GM20000 (cell line): ENCODE results near the gene KRT2.

Experiments
- DNase-seq: peaks from one replicate; pipeline ENCODE4 v3.0.0; 2012; ENCODE audit warnings: low spot score
- TF ChIP-seq, protein P1 (sequence below): IDR thresholded peaks from 2 replicates; pipeline ENCODE4 v1.5.1; 2012; ENCODE audit warnings: mild to moderate bottlenecking, control low read depth; ENCODE audit errors: extremely low read depth, missing control alignments

The KRT2 gene

DNA sequence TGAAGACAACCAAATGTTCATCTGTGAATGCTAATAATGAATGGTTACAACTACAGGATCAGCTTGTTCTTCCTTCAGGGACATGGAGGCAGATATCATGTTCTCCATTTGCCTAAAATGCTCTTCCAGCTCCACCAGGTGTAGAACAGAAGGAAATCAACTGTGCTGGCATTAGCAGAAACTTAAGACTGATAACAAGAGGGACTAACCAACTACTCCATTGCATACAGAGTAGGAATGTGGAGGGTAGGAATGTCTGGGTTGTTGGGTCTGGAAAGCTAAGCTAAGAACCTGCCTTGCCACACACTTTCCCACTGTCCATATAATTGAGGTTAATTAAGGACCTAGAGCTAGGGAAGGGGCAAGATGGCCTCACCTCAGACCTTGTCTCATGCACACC, 11.4 kb upstream of the KRT2 start:
- no peak for DNase-seq
- TF ChIP-seq, protein P1, sequence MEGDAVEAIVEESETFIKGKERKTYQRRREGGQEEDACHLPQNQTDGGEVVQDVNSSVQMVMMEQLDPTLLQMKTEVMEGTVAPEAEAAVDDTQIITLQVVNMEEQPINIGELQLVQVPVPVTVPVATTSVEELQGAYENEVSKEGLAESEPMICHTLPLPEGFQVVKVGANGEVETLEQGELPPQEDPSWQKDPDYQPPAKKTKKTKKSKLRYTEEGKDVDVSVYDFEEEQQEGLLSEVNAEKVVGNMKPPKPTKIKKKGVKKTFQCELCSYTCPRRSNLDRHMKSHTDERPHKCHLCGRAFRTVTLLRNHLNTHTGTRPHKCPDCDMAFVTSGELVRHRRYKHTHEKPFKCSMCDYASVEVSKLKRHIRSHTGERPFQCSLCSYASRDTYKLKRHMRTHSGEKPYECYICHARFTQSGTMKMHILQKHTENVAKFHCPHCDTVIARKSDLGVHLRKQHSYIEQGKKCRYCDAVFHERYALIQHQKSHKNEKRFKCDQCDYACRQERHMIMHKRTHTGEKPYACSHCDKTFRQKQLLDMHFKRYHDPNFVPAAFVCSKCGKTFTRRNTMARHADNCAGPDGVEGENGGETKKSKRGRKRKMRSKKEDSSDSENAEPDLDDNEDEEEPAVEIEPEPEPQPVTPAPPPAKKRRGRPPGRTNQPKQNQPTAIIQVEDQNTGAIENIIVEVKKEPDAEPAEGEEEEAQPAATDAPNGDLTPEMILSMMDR, result no peak

DNA sequence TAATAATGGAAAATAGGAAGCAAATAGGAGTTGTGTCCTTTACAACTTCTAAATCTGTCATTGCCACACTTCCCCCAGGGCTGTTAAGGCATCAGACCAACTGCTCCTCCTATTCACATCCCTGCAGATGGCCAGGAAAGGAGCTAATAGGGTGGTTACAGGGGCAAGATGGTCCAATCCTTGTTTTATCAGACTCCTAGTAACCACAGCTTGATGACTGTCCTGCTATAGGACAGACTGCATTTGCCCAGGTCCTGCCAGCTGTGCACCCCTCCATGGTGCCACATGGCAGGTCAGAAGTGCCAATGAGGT, 10.9 kb upstream of the KRT2 start:
- DNase-seq, result no peak

DNA sequence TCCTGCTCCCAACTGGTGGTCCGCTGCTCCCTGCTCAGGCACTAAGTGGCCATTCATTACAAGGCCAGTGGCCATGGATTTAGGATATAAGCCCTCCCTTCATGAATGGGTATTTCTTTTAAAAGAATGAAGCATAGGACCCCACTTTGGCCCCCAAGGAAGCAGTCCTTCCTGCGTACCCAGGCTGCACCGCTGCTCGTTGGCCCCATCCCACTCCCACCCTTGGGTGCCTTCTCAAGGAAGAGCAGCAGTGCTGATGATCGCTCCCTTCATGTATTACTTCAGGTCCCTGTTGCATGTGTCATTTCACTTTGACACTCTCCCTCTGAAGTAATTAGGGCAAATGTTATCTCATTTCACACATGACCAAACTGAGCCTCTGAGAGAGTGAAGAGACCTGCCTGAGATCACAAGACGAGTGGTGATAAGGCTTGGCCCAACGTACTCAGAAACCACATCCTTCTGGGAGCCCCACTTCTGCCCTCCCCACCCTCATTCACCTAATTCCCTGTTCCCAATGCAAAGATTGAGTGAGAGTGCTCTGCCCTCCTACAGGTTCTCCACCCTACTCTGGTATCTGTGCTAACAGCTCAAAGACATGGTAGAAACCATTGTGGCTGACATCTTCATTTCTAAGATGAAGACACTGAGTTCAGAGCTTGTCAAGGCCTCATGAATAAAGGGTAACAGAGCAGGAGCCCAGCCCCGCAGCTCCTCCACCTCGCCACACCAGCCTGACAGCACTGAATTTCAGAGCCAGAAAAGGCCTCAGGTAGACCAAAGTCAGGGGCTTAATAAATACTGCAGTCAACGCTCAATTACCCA, 10.3 kb upstream of the KRT2 start:
- DNase-seq, result no peak
- TF ChIP-seq, protein P1, result no peak

More for the DNA sequence above, 10.9 kb upstream of the KRT2 start:
- TF ChIP-seq, protein P1, result no peak

DNA sequence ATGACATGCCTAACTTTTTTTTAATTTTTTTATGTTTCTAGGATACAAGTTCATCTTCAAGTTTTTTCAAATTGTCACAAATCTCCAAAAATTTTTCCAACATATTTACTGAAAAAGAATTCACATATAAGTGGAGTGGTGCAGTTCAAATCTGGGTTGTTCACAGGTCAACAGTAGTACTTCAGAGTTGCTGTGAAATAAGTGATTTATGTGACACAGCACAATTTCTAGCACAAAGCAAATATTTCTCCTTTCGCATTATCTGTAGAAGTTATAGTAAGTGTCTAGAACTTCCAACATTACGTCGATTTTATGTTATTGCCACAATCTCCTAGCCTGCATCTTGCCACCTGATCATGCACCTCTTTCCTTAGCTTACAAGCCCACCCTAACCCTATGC, 9.7 kb upstream of the KRT2 start:
- DNase-seq, result no peak

DNA sequence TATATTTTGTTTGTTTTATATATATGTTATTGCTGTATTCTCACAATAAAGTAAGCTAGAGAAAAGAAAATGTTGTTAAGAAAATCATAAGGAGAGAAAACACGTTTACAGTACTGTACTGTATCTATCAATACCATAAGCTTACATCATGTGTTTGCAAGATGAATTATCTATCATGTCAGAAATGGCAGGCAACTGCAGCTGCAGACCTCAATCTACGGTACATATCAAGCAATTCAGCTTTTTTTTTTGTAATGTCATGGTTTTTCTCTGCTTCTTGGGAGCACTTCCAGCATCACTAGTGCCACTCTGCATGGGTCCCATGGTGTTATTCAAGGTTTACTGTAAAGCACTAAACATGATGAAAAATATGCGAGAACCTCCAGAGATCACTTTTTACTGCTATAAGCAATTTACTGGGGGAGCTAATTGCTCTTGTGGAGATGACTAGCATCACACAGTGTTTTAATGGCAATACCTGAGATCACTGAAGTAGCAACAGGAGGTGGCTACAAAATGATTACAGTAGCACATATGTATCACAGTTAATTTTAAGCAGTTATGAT, 9.0 kb upstream of the KRT2 start:
- TF ChIP-seq, protein P1, result no peak
- no peak for DNase-seq

More for the DNA sequence above, 9.7 kb upstream of the KRT2 start:
- TF ChIP-seq, protein P1, result no peak

DNA sequence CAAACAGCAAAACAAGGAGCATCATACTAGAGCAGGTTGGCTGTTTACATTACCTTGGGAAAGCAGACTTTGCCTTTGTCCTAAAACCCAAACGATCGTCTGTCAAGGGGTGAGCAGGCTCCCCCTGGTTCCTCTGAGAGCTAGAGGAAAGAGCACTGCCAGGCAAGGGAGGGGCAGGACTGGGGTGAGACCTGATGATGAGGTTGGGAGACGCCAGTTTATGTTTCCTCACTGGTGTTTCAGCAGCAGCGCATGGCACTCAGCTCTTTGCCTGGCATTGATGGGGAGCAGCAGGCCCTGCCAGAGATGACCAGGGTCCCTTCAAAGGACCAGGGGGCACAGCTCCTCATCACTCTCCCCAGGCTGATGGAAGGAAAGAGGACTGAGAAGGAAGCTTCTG, 7.9 kb upstream of the KRT2 start:
- TF ChIP-seq, protein P1, result no peak
- DNase-seq, result no peak

DNA sequence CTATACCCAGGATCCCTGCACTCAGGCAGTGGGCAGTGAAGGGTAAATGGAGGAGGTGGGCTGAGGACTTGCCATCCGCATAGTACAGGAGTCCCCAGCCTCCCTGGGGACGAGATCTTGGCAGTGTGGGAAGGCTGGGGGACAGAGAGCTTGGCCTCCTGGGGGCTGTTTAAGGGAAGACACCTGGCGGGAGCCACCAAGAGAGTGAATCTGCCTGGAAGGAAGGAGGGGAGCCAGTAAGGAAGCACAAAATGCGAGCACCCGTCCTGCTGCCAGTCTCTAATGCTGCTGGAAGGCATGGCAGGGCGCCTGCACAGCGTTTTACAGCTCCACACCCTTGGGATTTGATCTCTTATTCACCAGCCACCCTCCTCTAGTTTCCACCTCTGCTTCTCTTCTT, 7.4 kb upstream of the KRT2 start:
- no peak for DNase-seq
- TF ChIP-seq, protein P1, result no peak
